ENCODE results near the gene SIRT6. TPM values are rescaled to one million over a fixed set of nuclear protein-coding genes. Genes with fewer than 3 reads are reported as not detected.
"Not testable (repeated sequence)": the region's sequence is repeated elsewhere in the genome, so short reads cannot be mapped to it uniquely, and the experiment has no call there.

Gene SIRT6
- total RNA-seq, 2 donors from 2014 or later, result 44.1 to 45.9 TPM

DNA sequence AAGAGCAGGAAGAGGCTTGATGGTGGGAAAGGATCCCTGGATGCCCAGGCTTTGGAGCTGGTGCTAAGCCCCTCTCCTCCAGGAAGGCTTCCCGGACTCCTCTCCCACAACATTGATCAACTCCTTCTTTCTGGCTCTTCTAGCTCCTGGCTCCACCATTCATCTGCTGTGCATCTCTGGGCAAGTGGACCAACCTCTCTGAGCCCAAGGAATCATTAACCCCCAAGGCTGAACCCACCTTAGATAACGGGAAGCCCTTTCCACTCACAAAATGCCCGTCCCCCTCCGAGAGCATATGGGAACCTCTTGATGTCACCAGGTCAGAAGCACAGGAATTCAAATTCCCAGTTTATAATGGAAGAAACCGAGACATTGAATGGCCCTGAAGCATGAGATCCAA is 5.2 kb downstream of the SIRT6 start:
- H3K9me3 Mint-ChIP-seq, result no peaks in the 10 kb centered on the region
- H3K27ac Mint-ChIP-seq, result no peak overlapping the region

DNA sequence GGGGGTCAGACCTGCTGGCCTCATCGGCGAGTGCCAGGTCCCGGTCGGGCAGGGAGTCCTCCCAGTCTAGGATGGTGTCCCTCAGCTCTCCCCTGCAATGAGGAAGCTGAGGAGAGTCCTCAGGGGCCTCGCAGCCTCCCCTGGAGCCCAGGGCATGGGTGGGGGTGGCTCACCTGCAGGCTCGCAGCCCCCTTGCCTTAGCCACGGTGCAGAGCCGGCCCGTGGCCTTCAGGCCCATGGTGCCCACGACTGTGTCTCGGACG is 6.8 kb downstream of the SIRT6 start:
- ATAC-seq (replicated peaks in 1 of 2) (no peak), DNase-seq (no peak)
- H3K4me1 Mint-ChIP-seq (ENCODE audit: low read depth), result peaks cover 22% of the 10 kb centered on the region
- peaks cover 18% of the 10 kb centered on the region for H3K27me3 Mint-ChIP-seq (ENCODE audit: low read depth)
- H3K9me3 Mint-ChIP-seq, result no peaks in the 10 kb centered on the region
- H3K4me3 Mint-ChIP-seq, result no peak overlapping the region
- H3K36me3 Mint-ChIP-seq (ENCODE audit: insufficient read depth in 2 of 2), result peaks cover 5 to 6% of the 10 kb centered on the region in 2 donors
- no peak overlapping the region for H3K27ac Mint-ChIP-seq

More for the DNA sequence above, 5.2 kb downstream of the SIRT6 start:
- peaks cover 5 to 6% of the 10 kb centered on the region in 2 donors for H3K36me3 Mint-ChIP-seq (ENCODE audit: insufficient read depth in 2 of 2)
- ATAC-seq (replicated peaks in 1 of 2) (no peak), DNase-seq (no peak)
- peaks cover 10% of the 10 kb centered on the region for H3K27me3 Mint-ChIP-seq (ENCODE audit: low read depth)
- no peak overlapping the region for H3K4me3 Mint-ChIP-seq
- peaks cover 35% of the 10 kb centered on the region for H3K4me1 Mint-ChIP-seq (ENCODE audit: low read depth)

DNA sequence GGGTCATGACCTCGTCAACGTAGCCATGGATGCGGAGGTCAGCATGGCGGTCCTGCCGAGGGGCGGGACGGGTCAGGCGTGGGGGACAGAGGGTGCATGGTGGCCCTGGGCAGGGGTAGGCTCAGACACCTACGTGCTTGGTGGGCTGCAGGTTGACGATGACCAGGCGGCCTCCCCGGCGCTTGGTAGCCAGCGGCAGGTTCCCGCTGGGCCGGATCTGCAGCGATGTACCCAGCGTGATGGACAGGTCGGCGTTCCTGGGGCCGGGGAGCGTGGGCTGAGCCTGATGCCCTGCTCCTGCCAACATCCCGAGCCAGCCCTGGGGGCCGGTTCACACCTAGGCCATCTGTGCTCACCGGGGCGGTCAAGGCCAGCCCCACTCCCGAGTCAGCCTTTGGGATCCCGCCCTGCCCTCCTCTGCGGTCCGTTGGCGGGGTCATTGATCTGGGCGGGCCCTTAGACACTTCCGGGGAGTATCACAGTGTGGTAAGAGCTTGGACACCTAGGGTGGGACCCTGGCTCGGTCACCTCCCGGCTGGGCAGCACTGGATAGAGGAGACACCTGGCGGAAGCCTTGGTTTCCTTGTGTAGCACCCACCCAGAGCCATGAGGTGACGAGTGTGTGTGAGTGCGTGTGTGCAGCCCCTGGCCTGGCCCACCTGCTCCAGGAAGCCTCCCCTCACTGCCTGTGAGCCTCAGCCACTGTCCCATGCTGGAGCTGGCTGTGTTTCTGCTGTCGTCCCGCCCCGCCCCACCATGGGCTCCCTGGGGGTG is 7.3 kb downstream of the SIRT6 start:
- ATAC-seq (replicated peaks in 1 of 2) (no peak), DNase-seq (no peak)
- H3K36me3 Mint-ChIP-seq (ENCODE audit: insufficient read depth in 2 of 2), result peaks cover 5 to 6% of the 10 kb centered on the region in 2 donors
- H3K27me3 Mint-ChIP-seq (ENCODE audit: low read depth), result peaks cover 18% of the 10 kb centered on the region
- no peaks in the 10 kb centered on the region for H3K9me3 Mint-ChIP-seq
- no peak overlapping the region for H3K4me3 Mint-ChIP-seq
- H3K4me1 Mint-ChIP-seq (ENCODE audit: low read depth), result peaks cover 17% of the 10 kb centered on the region
- H3K27ac Mint-ChIP-seq, result no peak overlapping the region

DNA sequence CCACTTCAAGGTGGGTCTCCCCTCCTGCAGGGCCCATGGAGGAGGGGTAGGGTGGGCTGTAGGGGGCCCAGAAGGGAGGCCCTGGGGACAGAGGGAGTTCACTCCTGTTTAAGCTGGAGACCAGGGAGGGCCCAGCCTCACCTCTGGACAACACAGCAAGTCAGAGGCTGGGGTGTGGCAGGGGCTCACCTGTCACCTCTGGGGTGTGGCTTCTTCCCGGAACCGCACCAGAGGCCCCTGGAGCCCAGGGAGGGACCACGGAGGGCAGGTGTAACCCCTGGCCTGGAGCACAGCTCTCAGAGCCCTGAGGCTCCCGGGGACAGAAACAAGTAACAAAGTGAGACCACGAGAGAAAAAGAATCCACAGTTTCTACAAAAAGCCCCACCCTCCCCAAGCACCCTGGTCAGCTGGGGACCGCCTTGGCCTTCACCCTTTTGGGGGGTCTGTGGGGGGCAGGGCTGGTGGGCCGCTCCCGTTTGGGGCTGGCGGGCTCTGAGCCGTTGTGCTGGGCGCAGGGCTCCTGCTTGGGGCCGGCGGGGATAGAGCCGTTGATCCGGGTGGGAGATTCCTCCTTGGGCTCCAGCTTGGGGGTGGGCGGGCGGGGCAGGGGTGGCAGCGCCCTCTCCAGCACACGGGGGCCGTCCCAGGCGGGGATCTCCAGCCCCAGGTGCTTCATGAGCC is 8.0 kb downstream of the SIRT6 start:
- H3K36me3 Mint-ChIP-seq (ENCODE audit: insufficient read depth in 2 of 2), result peaks cover 2 to 3% of the 10 kb centered on the region in 2 donors
- DNase-seq (no peak), ATAC-seq (replicated peaks in 1 of 2) (no peak)
- H3K27me3 Mint-ChIP-seq (ENCODE audit: low read depth), result peaks cover 18% of the 10 kb centered on the region
- no peak overlapping the region for H3K27ac Mint-ChIP-seq
- H3K4me3 Mint-ChIP-seq, result no peak overlapping the region
- H3K9me3 Mint-ChIP-seq, result no peaks in the 10 kb centered on the region
- H3K4me1 Mint-ChIP-seq (ENCODE audit: low read depth), result peaks cover 12% of the 10 kb centered on the region

DNA sequence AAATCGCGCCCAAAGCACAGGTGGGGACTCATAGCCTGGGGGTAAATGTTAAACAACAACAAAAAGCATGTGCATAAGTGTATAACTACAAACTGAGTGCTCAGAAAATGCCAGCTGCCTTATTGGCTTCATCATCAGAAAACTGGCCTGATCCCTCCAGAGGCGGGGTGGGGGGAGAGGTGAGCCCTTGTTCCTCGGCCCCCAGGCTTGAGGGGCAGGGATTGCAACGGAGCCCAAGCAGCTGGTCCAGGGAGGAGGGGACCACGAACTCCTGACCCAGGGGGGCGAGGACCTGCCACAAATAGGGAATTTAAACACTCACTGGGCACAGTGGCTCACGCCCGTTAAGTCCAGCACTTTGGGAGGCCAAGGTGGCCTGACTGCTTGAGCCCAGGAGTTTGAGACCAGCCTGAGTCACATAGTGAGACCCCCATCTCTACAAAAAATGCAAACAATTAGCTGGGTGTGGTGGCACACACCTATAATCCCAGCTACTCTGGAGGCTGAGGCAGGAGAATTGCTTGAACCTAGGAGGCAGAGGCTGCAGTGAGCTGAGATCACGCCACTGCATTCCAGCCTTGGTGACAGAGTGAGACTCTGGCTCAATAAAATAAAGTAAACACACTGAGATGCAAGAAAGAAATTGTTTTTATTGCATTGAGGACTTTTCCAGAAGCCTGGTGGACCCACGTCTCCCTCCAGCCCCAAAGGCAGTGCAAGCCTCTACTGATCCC is 8.7 kb downstream of the SIRT6 start:
- DNase-seq, result no peak
- ATAC-seq (replicated peaks in 1 of 2), result no peak
- peaks cover 9% of the 10 kb centered on the region for H3K4me1 Mint-ChIP-seq (ENCODE audit: low read depth)
- peaks cover 18% of the 10 kb centered on the region for H3K27me3 Mint-ChIP-seq (ENCODE audit: low read depth)
- H3K36me3 Mint-ChIP-seq (ENCODE audit: insufficient read depth in 2 of 2), result no peaks in the 10 kb centered on the region
- H3K4me3 Mint-ChIP-seq, result no peak overlapping the region
- H3K27ac Mint-ChIP-seq, result no peak overlapping the region
- H3K9me3 Mint-ChIP-seq, result no peaks in the 10 kb centered on the region

DNA sequence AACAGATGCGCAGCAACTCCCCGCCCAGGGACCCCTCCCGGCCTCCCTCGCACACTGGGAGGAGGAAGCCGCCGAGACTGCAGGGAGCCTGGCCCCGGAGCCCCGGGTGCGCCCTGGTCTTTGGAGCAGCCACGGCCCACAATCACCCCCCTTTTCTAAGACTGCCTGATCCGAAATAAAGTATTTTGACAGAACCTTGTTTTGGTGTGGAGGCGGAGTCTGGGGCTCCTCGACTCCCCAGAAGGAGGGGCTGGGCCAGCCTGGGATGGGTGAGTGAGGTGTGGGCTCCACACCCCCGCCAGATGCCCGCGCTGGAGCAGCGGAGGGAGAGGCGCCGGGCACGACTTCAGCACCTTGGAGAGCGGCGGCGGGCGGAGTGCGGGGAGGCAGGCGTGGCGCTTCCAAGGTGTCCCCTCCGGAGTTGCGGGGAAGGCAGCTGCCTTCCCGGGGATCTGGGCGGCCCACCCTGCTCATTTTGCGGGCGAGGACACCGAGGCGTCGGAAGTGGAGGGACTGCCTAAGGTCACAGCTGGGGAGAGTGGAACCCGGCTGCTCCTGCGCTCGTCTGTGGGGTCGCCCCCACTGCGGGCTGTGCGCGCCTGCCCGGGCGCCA is 9.4 kb downstream of the SIRT6 start:
- Mint-ChIP-seq H3K27me3 (ENCODE audit: low read depth) (peaks cover 18% of the 10 kb centered on the region), H3K4me1 (ENCODE audit: low read depth) (peaks cover 9% of the 10 kb centered on the region), H3K9me3 (no peaks in the 10 kb centered on the region), H3K27ac (no peak overlapping the region), H3K4me3 (no peak overlapping the region), H3K36me3 (ENCODE audit: insufficient read depth in 2 of 2) (no peaks in the 10 kb centered on the region)
- peak; percentile 75 to 78 for DNase-seq
- peak; percentile 74 to 77 for ATAC-seq (replicated peaks in 1 of 2)

DNA sequence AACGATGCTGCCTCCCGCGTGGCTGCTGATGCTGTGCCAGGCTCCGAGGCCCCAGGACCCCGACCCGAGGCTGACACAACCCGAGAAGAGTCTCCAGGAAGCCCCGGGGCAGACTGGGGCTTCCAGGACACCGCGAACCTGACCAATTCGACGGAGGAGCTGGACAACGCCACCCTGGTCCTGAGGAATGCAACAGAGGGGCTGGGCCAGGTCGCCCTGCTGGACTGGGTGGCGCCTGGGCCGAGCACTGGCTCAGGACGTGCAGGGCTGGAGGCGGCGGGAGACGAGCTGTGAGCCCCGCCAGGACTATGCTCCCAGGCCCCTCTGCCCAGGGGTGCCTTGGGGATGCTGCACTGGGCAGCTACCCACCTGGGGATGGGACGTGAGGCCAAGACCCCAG is 10.7 kb downstream of the SIRT6 start:
- H3K27me3 Mint-ChIP-seq (ENCODE audit: low read depth), result peaks cover 18% of the 10 kb centered on the region
- no peaks in the 10 kb centered on the region for H3K9me3 Mint-ChIP-seq
- no peak overlapping the region for H3K4me3 Mint-ChIP-seq
- no peak for DNase-seq
- peaks cover 9% of the 10 kb centered on the region for H3K4me1 Mint-ChIP-seq (ENCODE audit: low read depth)
- no peak for ATAC-seq (replicated peaks in 1 of 2)
- no peaks in the 10 kb centered on the region for H3K36me3 Mint-ChIP-seq (ENCODE audit: insufficient read depth in 2 of 2)
- no peak overlapping the region for H3K27ac Mint-ChIP-seq

DNA sequence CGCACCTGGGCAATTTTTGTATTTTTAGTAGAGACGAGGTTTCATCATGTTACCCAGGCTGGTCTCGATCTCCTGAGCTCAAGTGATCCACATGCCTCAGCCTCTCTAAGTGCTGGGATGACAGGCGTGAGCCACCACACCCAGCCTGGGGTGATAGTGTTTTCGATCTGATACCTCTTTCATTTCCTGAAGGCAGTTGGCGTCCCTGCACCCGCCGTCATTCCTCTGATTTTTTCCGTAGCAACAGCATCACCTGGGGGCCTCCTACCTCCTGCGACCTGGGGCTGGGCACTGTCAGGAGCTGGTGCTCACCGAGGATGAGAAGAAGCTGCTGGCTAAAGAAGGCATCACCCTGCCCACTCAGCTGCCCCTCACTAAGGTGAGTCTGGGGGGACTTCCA is 18.1 kb downstream of the SIRT6 start:
- DNase-seq, result no peak
- no peak for ATAC-seq (replicated peaks in 1 of 2)
- Mint-ChIP-seq H3K4me1 (ENCODE audit: low read depth) (no peaks in the 10 kb centered on the region), H3K9me3 (no peaks in the 10 kb centered on the region), H3K4me3 (no peak overlapping the region), H3K27ac (no peak overlapping the region), H3K27me3 (ENCODE audit: low read depth) (peaks cover 9% of the 10 kb centered on the region), H3K36me3 (ENCODE audit: insufficient read depth in 2 of 2) (no peaks in the 10 kb centered on the region)

DNA sequence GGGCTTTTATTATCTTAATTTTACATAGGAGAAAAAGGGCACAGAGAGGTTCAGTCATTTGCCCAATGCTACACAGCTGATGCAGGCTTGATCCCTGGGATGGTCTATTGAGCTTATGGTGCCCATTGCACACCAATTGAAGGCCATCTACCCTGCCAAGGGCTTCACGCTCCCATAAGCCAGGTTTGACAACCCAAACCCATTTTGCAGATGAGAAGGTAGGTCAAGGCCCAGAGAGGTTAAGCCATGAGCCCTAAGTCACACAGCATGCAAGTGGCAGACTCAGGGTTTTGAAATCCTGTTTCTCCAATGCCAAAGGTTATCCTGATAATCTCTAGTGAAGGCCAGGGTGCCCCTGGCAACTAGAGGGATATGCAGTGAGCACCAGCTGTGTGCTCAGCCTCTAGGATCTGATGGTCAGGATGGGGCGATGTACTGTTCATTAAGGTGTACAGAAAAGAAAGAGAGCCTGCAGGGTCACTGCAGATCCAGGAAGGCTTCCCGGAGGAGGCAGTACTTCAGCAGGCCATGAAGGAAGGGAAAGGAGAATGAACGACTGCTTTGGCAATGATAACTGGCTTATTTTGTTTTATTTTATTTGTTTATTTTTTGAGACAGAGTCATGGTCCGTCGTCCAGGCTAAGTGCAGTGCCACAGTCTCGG is 20.8 kb downstream of the SIRT6 start:
- no peaks in the 10 kb centered on the region for H3K4me1 Mint-ChIP-seq (ENCODE audit: low read depth)
- H3K4me3 Mint-ChIP-seq, result no peak overlapping the region
- peaks cover 9% of the 10 kb centered on the region for H3K27me3 Mint-ChIP-seq (ENCODE audit: low read depth)
- no peak overlapping the region for H3K27ac Mint-ChIP-seq
- no peaks in the 10 kb centered on the region for H3K36me3 Mint-ChIP-seq (ENCODE audit: insufficient read depth in 2 of 2)
- ATAC-seq (replicated peaks in 1 of 2) (no peak), DNase-seq (no peak)
- no peaks in the 10 kb centered on the region for H3K9me3 Mint-ChIP-seq

DNA sequence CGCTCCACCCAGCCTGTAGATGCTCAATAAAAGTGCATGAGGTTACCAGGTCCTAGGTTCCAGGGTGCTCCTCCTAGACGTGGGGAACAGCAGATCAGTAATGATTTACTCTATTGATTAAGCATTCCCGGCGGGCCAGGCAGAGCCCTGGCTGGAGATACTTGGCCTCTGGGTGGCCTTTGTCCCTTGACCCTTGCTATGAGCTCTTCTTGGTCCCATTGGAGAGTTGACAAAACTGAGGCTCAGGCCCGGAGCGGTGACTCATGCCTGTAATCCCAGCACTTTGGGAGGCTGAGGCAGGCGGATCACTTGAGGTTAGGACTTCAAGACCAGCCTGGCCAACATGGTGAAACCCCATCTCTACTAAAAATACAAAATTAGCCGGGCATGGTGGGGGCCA is 24.4 kb downstream of the SIRT6 start:
- not testable (repeated sequence) for ATAC-seq (replicated peaks in 1 of 2); H3K36me3 Mint-ChIP-seq (ENCODE audit: insufficient read depth in 2 of 2); H3K27me3 Mint-ChIP-seq (ENCODE audit: low read depth); DNase-seq; H3K9me3 Mint-ChIP-seq; H3K4me3 Mint-ChIP-seq; H3K27ac Mint-ChIP-seq; H3K4me1 Mint-ChIP-seq (ENCODE audit: low read depth)

DNA sequence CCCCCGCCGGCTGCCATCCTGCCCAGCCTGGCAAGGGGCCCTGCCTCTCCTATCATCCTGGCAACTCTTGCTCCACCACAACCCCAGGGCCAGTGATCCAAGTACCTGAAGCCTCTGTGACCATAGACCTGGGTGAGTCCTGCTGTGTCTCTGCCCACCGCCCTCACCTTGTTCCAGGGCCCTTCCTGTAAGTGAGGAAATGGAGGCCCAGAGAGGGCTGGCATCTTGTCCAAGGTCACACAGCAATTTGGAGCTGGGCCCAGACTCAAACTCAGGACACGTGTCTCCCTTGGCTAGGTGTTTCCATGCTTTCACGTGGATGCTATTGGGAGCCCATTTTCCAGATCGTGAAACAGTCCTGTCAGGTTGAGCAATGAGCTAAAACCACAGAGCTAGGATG is 25.2 kb downstream of the SIRT6 start:
- H3K4me3 Mint-ChIP-seq, result no peak overlapping the region
- DNase-seq (no peak), ATAC-seq (replicated peaks in 1 of 2) (no peak)
- no peak overlapping the region for H3K27ac Mint-ChIP-seq
- H3K27me3 Mint-ChIP-seq (ENCODE audit: low read depth), result no peaks in the 10 kb centered on the region
- H3K9me3 Mint-ChIP-seq, result no peaks in the 10 kb centered on the region
- H3K4me1 Mint-ChIP-seq (ENCODE audit: low read depth), result peaks cover 14% of the 10 kb centered on the region
- H3K36me3 Mint-ChIP-seq (ENCODE audit: insufficient read depth in 2 of 2), result no peaks in the 10 kb centered on the region

DNA sequence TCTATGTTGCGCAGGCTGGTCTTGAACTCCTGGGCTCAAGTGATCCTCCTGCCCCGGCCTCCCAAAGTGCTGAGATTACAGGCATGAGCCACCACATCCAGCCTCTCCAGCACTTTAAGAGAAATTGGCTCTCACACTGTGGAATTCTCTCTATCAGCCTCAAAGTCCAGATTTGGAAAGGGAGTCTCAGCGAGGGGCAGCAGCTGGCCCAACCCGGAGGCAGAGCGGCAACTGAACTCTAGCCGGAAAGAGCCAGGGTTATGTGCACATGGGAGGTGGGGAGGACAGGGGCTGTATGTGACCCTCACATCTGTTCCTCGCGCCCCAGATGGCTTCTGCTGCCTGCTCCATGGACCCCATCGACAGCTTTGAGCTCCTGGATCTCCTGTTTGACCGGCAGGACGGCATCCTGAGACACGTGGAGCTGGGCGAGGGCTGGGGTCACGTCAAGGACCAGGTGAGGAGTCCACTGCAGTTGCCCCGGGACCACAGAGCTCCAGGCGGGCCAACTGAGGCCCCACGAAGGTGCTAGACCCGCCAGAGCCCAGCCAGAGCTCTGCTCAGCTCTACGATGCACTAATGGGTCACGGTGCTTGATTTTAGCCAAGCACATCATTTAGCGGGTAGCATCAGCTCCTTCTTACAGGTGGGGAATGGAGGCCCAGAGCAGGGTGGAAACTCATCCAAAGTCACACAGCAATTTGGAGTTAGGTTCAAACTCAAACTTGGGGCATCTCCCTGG is 27.6 kb downstream of the SIRT6 start:
- H3K9me3 Mint-ChIP-seq, result no peaks in the 10 kb centered on the region
- ATAC-seq (replicated peaks in 1 of 2), result no peak
- no peak overlapping the region for H3K4me3 Mint-ChIP-seq
- DNase-seq, result no peak
- H3K4me1 Mint-ChIP-seq (ENCODE audit: low read depth), result peaks cover 14% of the 10 kb centered on the region
- no peak overlapping the region for H3K27ac Mint-ChIP-seq
- no peaks in the 10 kb centered on the region for H3K27me3 Mint-ChIP-seq (ENCODE audit: low read depth)
- H3K36me3 Mint-ChIP-seq (ENCODE audit: insufficient read depth in 2 of 2), result no peaks in the 10 kb centered on the region
